ENCODE data around the gene LILRA5.

- TF ChIP-seq TEAD4 (IDR thresholded peaks at IDR 0.05; ENCODE audit: low read depth, low read length) = no peak
- TF ChIP-seq, protein P1, sequence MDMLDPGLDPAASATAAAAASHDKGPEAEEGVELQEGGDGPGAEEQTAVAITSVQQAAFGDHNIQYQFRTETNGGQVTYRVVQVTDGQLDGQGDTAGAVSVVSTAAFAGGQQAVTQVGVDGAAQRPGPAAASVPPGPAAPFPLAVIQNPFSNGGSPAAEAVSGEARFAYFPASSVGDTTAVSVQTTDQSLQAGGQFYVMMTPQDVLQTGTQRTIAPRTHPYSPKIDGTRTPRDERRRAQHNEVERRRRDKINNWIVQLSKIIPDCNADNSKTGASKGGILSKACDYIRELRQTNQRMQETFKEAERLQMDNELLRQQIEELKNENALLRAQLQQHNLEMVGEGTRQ (IDR thresholded peaks at IDR 0.05; ENCODE audit: low read length) = no peak
- TF ChIP-seq CTCF (IDR thresholded peaks at IDR 0.05; ENCODE audit: control extremely low read depth in 1 of 3, insufficient read depth in 1 of 3, low read depth in 1 of 3, low read length in 3 of 3) = no peak
- TF ChIP-seq POLR2A (IDR thresholded peaks at IDR 0.05; ENCODE audit: control extremely low read depth in 1 of 2, low read depth in 2 of 2, low read length in 2 of 2) = no peak
- TF ChIP-seq SIN3A (conservative IDR thresholded peaks at IDR 0.05 in 1 of 2, IDR thresholded peaks at IDR 0.05 in 1 of 2; ENCODE audit: low read depth in 1 of 2, low read length in 2 of 2) = no peak
- TF ChIP-seq POLR2AphosphoS5 (IDR thresholded peaks at IDR 0.05; ENCODE audit: low read depth, low read length) = no peak
- no peak for TF ChIP-seq EZH2 (IDR thresholded peaks at IDR 0.05; ENCODE audit: low read depth, low read length, severe bottlenecking)
- TF ChIP-seq RNF2 (IDR thresholded peaks at IDR 0.05; ENCODE audit: borderline replicate concordance, low read depth, low read length, missing control alignments, poor library complexity, severe bottlenecking) = no peak
Observed at GRCh38 chr19:54335979-54336892, 23.3 kb upstream of the LILRA5 start.

Measured in H1 (cell line).